ENCODE measurements around the gene CXCR6.

Gene CXCR6

GRCh38 chr3:45910892-45911291 is 32.4 kb upstream of the CXCR6 start:
- no peak overlapping the region for H3K9ac ChIP-seq (ENCODE audit: low read length)
- H3K79me2 ChIP-seq (ENCODE audit: low read length): no peaks in the 10 kb centered on the region
- TF ChIP-seq EZH2phosphoT487 (IDR thresholded peaks at IDR 0.05; ENCODE audit: low read length) (no peak), EZH2 (optimal IDR thresholded peaks at IDR 0.05; ENCODE audit: low read depth, low read length) (no peak)
- TF ChIP-seq, protein P1, sequence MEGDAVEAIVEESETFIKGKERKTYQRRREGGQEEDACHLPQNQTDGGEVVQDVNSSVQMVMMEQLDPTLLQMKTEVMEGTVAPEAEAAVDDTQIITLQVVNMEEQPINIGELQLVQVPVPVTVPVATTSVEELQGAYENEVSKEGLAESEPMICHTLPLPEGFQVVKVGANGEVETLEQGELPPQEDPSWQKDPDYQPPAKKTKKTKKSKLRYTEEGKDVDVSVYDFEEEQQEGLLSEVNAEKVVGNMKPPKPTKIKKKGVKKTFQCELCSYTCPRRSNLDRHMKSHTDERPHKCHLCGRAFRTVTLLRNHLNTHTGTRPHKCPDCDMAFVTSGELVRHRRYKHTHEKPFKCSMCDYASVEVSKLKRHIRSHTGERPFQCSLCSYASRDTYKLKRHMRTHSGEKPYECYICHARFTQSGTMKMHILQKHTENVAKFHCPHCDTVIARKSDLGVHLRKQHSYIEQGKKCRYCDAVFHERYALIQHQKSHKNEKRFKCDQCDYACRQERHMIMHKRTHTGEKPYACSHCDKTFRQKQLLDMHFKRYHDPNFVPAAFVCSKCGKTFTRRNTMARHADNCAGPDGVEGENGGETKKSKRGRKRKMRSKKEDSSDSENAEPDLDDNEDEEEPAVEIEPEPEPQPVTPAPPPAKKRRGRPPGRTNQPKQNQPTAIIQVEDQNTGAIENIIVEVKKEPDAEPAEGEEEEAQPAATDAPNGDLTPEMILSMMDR (IDR thresholded peaks at IDR 0.05; ENCODE audit: low read length): no peak
- no peaks in the 10 kb centered on the region for H3K4me1 ChIP-seq (ENCODE audit: low read length)
- no peak overlapping the region for H3K4me3 ChIP-seq (ENCODE audit: low read length)
- H3K27ac ChIP-seq (ENCODE audit: low read length): no peak overlapping the region
- no peak for DNase-seq
- no peaks in the 10 kb centered on the region for H3K9me2 ChIP-seq (replicated peaks; ENCODE audit: insufficient read depth, low read length)
- no peaks in the 10 kb centered on the region for H3K9me3 ChIP-seq (replicated peaks; ENCODE audit: insufficient read depth, low read length)
- H3K27me3 ChIP-seq (replicated peaks; ENCODE audit: insufficient read depth, low read length): no peaks in the 10 kb centered on the region
- no peak overlapping the region for H3K4me2 ChIP-seq (ENCODE audit: low read depth, low read length)
- no peaks in the 10 kb centered on the region for H3F3A ChIP-seq (ENCODE audit: insufficient read depth, low read length)
- H2AFZ ChIP-seq (ENCODE audit: low read length): no peak overlapping the region
- no peaks in the 10 kb centered on the region for H3K36me3 ChIP-seq (replicated peaks; ENCODE audit: insufficient read depth, low read length)
- H4K20me1 ChIP-seq (ENCODE audit: insufficient read depth, low read length): no peaks in the 10 kb centered on the region

GRCh38 chr3:45911511-45912226 is 31.6 kb upstream of the CXCR6 start:
- Histone ChIP-seq H3K36me3 (replicated peaks; ENCODE audit: insufficient read depth, low read length) (no peaks in the 10 kb centered on the region), H3K27ac (ENCODE audit: low read length) (no peak overlapping the region), H3K4me1 (ENCODE audit: low read length) (0 out of 2 replicates have a peak, but pooled peaks cover 4% of the 10 kb centered on the region), H4K20me1 (ENCODE audit: insufficient read depth, low read length) (no peaks in the 10 kb centered on the region), H3K9me2 (replicated peaks; ENCODE audit: insufficient read depth, low read length) (no peaks in the 10 kb centered on the region), H2AFZ (ENCODE audit: low read length) (no peak overlapping the region), H3K4me2 (ENCODE audit: low read depth, low read length) (no peak overlapping the region), H3F3A (ENCODE audit: insufficient read depth, low read length) (no peaks in the 10 kb centered on the region), H3K9me3 (replicated peaks; ENCODE audit: insufficient read depth, low read length) (no peaks in the 10 kb centered on the region), H3K27me3 (replicated peaks; ENCODE audit: insufficient read depth, low read length) (no peaks in the 10 kb centered on the region), H3K4me3 (ENCODE audit: low read length) (no peak overlapping the region), H3K79me2 (ENCODE audit: low read length) (no peaks in the 10 kb centered on the region), H3K9ac (ENCODE audit: low read length) (no peak overlapping the region)
- no peak for DNase-seq
- TF ChIP-seq, protein P1 (IDR thresholded peaks at IDR 0.05; ENCODE audit: low read length): no peak
- no peak for TF ChIP-seq EZH2phosphoT487 (IDR thresholded peaks at IDR 0.05; ENCODE audit: low read length)
- no peak for TF ChIP-seq EZH2 (optimal IDR thresholded peaks at IDR 0.05; ENCODE audit: low read depth, low read length)

GRCh38 chr3:45912435-45912834 is 30.8 kb upstream of the CXCR6 start:
- Histone ChIP-seq H3K9ac (ENCODE audit: low read length) (no peak overlapping the region), H3K27ac (ENCODE audit: low read length) (no peak overlapping the region), H3K9me3 (replicated peaks; ENCODE audit: insufficient read depth, low read length) (no peaks in the 10 kb centered on the region), H3F3A (ENCODE audit: insufficient read depth, low read length) (no peaks in the 10 kb centered on the region), H4K20me1 (ENCODE audit: insufficient read depth, low read length) (no peaks in the 10 kb centered on the region), H3K36me3 (replicated peaks; ENCODE audit: insufficient read depth, low read length) (no peaks in the 10 kb centered on the region), H3K4me3 (ENCODE audit: low read length) (no peak overlapping the region), H3K4me1 (ENCODE audit: low read length) (0 out of 2 replicates have a peak, but pooled peaks cover 4% of the 10 kb centered on the region), H3K27me3 (replicated peaks; ENCODE audit: insufficient read depth, low read length) (no peaks in the 10 kb centered on the region), H3K4me2 (ENCODE audit: low read depth, low read length) (no peak overlapping the region), H2AFZ (ENCODE audit: low read length) (no peak overlapping the region), H3K9me2 (replicated peaks; ENCODE audit: insufficient read depth, low read length) (no peaks in the 10 kb centered on the region), H3K79me2 (ENCODE audit: low read length) (no peaks in the 10 kb centered on the region)
- TF ChIP-seq EZH2phosphoT487 (IDR thresholded peaks at IDR 0.05; ENCODE audit: low read length) (no peak), EZH2 (optimal IDR thresholded peaks at IDR 0.05; ENCODE audit: low read depth, low read length) (no peak)
- TF ChIP-seq, protein P1 (IDR thresholded peaks at IDR 0.05; ENCODE audit: low read length): no peak
- no peak for DNase-seq
